GM21390 (cell line): ENCODE results near the gene CSKMT.
"Not testable (repeated sequence)": the region's sequence is repeated elsewhere in the genome, so short reads cannot be mapped to it uniquely, and the experiment has no call there.

ENCODE experiments used
- ATAC-seq: cut with Tn5 transposase; IDR thresholded peaks from one replicate; pipeline ENCODE4 v1.9.1; 2021; ENCODE audit not compliant: unreplicated experiment

Gene CSKMT

DNA sequence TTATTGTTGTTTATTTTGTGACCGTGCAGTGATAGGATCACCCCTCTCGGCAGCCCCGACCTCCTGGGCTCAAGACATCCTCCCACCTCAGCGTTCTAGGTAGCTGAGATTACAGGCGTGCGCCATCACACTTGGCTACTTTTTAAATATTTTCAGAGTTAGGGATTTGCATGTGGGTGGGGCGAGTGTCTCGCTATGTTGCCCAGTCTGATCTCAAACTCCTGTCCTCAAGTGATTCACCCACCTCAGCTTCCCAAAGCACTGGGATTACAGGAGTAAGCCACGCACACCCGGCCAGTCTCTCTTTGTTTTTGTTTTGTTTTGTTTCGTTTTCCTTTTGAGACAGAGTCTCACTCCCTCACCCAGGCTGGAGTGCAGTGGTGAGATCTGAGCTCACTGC is 10.8 kb upstream of the CSKMT start:
- no peak for ATAC-seq

DNA sequence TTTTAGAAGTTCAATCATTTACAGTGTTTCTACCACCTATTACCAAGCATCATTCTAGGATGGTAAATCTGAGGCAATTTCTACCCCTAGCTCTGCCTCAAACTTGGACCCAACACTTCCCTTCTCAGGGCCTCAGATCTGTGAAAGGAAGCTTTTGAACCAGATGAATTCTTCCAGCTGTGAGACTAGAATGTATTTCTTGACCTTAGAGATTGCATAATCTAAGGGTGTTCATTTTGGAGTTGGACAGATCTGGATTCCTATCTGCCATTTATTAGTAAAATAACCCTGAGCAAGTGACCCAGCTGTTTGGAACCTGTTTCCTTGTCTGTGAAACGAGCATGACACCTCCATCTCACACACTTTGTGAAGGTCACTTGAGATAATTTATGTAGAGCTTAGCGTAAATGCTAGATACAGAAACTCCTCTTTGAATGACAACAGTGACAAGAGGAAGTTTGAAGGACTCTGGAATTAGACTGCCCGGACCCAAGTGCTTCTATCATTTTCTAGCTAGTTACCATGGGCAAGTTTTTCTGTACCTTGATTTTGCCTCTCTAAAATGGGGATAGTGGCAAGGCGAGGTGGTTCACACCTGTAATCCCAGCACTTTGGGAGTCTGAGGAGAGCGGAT is 8.2 kb upstream of the CSKMT start:
- no peak for ATAC-seq

DNA sequence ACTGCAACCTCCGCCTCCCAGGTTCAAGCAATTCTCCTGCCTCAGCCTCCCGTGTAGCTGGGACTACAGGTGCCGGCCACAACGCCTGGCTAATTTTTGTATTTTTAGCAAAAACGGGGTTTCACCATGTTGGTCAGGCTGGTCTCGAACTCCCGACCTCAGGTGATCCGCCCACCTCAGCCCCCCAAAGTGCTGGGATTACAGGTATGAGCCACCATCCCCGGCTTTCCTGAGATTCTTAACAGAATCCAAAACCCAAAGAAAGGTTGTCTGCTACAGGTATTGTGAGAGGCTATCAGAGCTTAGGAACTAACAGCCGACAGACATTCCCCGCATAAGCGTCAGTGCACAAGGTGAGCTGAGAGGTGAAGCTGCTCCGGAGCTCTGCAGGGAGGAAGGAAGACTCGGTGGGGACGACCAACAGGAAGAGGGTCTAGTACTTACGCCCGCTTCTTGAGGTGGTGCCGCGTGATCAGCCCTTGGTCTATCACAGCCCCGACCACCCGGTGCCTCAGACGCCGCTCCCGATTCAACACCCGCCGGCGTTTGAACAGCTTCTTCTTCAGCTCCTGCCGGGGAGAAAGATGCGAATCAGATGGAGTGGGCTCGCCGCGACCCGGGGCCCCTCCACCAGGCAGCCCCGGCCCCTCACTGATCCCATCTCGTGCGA is 572 bp upstream of the CSKMT start:
- peak; percentile 29 for ATAC-seq

DNA sequence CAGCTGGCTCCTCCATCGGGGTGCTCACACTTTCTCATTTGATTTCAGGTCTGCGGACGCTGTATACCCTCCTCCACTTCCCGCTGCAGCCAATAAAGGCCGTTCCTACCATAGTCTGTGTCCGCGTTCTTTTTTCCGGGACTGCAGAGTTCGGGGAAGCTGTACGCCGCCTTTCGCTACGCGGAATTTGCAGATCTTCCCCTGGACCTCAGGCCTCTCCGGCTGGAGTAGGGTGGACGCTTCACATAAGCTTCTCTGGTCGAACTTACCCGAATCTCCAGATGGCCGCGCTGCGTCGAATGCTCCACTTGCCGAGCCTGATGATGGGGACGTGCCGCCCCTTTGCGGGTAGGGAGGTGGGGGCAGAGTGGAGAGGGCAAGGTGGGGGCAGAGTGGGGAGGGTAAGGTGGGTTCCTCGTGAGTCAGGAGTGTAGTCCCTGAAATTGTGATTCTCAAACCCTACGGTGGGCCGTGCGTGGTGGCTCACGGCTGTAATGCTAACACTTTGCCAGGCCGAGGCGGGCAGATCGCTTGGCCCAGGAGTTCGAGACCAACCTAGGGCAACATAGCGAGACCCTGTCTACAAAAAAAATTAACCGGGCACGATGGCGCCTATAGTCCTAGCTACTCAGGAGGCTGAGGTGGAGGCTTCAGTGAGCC is 617 bp downstream of the CSKMT start:
- ATAC-seq, result peak; percentile 13

DNA sequence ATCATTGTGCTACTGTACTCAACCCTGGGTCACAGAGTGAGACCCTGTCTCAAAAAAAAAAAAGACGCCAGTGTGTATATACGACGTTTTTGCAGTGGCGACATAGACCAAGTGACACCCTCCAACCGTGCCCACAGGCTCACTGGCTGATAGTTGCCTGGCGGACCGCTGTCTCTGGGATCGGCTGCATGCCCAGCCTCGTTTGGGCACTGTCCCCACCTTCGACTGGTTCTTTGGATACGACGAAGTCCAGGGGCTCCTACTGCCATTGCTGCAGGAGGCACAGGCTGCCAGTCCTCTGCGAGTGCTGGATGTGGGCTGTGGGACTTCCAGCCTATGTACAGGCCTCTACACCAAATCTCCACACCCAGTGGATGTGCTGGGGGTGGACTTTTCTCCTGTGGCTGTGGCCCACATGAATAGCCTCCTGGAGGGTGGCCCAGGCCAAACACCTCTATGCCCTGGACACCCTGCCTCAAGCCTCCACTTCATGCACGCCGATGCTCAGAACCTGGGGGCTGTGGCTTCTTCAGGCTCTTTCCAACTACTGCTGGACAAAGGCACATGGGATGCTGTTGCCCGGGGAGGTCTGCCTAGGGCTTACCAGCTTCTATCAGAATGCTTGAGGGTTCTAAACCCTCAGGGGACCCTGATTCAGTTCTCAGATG is 1.3 kb downstream of the CSKMT start:
- no peak for ATAC-seq

DNA sequence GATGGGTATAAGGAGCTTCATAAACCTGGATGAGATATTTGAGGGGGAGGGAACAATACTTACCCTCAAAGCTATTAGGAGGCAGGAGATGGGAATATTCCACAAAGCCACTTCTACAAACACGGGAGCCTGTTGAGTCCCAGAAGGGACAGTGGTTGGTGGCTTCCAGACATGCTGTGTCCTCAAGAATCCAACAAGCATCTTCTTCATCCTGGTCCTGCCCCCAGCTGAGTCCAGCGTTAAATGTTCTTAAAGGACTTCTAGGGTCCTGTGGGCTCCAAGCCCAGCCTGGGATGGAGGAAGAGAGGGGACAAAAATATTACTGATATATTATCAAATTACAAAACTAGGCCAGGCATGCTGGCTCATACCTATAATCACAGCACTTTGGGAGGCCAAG is 2.3 kb downstream of the CSKMT start:
- ATAC-seq, result no peak

DNA sequence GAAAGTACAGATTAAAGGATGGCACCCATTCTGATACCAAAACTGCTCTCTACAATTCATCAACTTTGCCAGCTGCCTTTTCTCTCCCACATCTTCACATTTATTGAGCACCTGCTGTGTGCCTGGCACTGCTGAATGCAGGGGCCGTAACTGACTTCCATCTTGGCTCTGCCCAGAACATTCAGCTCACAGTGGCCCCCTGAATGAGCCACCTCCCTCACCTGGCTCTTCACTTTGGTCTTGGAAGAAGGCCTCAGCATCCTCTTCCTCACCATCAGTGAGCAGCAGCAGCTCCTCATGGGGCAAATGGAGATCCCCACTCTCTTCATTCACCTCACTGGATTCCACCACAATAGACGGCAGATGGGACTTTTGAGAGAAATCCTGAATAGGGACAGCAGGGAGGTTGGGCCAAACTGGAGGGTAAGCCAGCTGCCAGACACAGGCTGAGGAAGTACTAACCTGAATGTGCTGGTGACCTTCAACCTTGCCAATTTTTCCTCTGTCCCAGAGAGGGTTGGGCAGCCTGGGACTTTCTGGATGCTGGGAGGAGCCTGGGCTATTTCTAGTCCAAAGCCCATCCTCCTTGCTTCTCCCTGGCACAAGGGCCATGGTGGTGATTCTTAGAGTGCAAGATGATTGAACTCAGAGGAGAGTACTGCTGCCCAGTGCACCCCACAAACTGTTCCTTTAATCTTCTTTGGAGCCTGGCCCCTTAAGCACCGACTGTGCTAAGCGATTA is 4.5 kb downstream of the CSKMT start:
- ATAC-seq, result no peak

DNA sequence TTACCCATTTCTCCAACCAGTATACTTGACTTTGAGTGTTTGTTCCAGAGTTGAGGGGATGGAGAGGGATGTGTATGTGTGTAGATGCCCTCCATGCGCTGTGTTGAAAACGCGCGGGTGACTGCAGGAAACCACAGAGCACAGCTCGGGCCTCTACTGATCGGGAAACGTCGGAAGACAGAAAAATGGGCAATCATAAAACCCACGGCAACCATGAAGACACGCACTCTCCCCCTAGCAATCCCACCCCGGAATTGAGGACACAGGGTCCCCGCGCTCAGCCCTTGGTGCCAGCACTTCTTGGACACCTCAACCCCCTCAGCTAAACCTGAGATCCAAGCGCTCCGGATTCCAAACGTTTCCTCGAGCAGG is 6.1 kb downstream of the CSKMT start:
- ATAC-seq, result no peak

DNA sequence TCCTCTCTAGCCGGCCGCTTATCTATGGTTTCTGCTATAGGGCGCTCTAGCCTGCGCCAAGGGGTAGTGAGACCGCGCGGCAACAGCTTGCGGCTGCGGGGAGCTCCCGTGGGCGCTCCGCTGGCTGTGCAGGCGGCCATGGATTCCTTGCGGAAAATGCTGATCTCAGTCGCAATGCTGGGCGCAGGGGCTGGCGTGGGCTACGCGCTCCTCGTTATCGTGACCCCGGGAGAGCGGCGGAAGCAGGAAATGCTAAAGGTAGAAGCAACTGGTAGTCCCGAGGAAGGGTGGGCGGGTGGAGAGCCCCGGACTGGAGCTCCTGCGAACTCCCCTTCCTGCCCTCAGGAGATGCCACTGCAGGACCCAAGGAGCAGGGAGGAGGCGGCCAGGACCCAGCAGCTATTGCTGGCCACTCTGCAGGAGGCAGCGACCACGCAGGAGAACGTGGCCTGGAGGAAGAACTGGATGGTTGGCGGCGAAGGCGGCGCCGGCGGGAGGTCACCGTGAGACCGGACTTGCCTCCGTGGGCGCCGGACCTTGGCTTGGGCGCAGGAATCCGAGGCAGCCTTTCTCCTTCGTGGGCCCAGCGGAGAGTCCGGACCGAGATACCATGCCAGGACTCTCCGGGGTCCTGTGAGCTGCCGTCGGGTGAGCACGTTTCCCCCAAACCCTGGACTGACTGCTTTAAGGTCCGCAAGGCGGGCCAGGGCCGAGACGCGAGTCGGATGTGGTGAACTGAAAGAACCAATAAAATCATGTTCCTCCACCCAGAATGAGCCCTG is 6.7 kb downstream of the CSKMT start, which contains the start of the genes LBHD1 and UQCC3:
LBHD1 (minus strand) TSS at position 660 of the 782 bp plus-strand sequence. CDS start 2,236 bp downstream, outside the sequence.
UQCC3 (plus strand) TSS at position 66 of the 782 bp plus-strand sequence; CDS start at position 139, 73 bp downstream.
- ATAC-seq, result peak; percentile 67

DNA sequence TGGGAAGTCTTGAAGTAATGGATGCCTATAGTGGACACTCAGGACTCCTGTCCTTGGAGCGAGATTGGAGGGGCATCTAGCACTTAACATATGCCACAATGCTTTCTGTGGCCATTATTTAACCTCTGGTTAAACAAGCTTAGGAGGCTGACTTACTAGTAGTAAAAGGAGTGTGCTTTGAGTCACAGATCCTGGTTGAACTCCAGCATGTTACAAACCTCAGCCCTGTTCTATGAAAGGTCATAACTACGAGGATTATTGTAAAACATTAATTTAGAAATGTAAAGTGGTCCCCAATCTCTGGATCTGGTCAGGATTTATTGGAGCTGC is 8.0 kb downstream of the CSKMT start:
- no peak for ATAC-seq

DNA sequence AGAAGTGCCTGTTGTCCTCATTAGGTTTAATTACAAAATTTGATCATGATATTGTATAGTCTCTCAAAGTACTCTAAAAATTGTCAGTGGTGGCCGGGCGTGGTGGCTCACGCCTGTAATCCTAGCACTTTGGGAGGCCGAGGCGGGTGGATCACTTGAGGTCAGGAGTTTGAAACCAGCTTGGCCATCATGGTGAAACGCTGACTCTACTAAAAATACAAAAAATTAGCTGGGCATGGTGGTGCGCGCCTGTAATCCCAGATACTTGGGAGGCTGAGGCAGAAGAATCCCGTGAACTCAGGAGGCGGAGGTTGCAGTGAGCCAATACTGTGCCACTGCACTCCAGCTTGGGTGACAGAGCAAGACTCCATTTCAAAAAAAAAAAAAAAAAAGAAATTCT is 10.3 kb downstream of the CSKMT start:
- not testable (repeated sequence) for ATAC-seq

DNA sequence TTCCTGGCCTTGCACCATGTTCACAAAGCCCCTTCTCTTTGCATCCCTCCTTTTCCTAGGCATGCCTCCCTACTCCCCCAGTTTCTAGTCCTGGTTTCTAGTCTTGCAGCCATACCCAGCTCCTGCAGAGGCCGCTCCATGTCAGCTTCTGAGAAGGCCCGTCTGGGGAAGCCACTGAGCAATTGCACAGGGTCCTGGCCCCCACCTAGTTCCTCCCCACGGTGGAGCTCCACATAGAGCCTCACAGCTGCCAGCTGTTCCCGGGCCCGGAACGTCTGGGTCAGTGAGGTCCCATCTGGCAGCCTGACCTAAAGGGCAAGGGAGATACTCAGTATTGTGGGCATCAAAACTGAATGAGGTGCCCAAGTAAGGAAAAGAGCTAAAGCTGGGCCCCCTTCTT is 11.6 kb downstream of the CSKMT start:
- no peak for ATAC-seq

DNA sequence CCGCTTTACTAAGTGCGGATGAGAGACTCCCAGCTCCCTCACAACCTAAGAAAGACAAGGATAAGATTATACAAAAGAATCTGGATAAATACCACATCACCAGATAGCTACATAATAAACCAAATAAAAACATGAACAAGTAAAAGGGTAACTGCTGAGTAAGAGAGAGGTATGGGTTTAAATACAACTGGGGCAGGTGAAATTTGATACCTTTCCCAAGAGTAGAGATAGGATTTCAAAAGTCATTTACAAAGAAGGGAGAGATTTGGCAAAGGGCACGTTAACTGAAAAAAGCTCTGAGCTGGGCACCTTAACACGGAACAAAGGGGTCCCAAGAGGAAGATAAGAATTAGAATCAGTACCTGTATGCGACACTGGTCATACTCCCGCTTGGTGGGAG is 12.0 kb downstream of the CSKMT start:
- ATAC-seq, result no peak

DNA sequence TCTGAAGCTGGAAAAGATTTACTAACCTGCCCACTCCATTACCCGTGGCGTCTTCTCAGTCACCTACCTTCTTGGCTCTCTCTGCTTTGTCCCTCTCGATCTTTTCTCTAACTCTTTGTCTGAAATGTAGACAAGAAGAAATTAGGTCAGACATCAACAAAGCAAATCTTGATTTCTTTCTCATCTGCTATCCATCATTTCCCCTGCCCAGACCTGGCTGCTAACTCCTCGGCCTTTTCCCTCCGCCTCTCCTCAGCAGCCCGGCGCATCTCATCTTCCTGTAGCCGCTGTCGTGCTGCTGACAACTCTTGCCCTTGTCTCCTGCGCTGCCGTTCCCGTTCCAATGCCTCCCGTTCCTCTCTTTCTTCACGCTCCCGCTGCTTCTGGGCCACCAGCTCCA is 12.6 kb downstream of the CSKMT start:
- no peak for ATAC-seq

DNA sequence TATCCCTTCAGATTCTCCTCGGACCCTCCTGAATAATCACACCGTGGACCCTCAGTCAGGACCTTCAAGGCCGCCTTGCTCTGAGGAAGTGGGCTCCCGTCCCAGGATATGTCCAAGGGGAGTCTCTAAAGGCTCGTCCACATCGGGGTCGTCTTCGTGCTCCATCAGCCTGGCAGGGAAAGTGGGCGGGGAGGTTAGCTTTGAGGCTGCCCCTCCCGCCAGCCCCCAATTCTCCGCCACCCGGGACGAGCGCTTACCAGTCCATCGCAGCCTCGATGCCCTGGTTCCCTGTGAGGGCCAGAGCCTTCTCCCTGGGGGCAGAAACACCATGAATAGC is 13.3 kb downstream of the CSKMT start:
- no peak for ATAC-seq

DNA sequence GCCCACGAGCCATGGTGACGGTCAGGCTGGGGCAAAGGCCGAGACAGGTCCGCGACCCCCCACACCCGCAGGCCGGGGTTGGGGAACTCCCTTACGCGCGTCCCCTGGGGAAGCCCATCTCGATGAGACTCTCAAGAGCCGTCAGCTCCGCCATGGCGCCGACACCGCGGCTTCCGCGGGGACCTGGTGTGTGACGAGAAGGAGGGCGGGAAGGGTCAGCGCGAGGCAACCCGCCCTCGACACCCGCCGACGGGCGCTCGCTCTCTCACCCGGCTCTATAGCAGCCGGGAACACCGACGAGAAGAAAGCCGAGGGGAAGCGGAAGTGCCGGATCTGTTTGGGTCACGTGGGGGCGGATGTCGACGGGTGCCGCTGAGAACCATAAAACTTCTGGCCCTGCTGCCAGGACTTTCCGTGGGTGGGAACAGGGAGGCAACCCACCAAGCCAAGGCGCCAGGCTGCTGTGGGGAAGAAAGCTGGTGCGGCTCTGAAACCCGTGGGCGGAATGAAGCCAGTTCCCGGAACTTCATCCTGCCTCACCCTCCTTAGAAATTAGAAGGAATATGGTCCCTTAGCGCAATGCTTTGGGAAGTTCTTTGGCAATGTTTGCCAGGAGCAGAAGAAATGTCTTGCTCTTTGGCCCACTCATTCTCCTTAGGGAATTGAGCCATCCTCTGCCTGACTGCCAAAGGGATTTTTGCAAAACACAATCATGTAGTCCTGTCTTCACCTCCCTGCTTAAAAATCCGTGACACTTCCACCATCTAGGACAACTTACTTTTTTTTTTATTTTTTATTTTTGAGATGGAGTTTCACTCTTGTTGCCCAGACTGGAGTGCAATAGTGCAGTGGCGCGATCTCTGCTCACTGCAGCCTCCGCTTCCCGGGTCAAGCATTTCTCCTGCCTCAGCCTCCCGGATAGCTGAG is 13.9 kb downstream of the CSKMT start, which contains the start of gene UBXN1:
UBXN1 (minus strand) TSS at position 304 of the 927 bp plus-strand sequence; CDS start at position 154, 150 bp downstream.
- ATAC-seq, result peak; percentile 74

DNA sequence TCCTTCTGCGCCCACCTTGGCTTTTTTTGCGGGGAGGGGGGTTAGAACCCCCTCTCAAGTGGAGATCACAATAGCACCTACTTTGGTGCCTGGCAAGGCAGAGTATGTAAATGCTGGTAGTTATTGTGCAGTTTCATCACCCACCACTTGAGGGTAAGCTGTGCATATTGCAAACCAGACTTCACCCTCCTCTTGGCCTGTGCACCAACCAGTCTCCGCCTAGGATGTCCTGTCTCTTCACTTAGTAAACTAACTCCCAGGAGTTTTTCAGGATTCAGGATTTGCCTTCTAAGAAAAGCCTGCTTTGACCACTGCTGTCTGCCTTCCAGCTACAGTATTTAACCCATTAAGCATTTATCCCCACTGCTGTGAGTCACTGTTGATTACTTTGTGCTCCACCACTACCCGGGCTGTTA is 15.7 kb downstream of the CSKMT start:
- peak; percentile 57 for ATAC-seq

DNA sequence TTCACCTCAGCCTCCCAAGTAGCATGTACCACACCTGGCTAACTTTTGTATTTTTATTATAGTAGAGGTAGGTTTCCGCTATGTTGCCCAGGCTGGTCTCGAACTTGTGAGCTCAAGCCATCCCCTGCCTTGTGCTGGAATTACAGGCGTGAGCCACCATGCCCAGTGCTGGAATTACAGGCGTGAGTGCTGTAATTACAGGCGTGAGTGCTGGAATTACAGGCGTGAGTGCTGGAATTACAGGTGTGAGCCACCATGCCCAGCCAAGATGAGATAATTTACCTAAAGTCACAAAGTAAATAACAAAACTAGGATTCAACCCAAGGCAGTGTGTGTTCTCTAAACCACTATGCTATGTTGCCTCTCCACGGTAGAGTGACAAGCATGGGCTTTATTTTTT is 17.4 kb downstream of the CSKMT start:
- no peak for ATAC-seq
